ENCODE results near the gene TIMM17B.

GRCh38 chrX:48919947-48920717 is 22.6 kb upstream of the TIMM17B start:
- TF ChIP-seq CTCF (IDR thresholded peaks at IDR 0.05) = no peak
- no peak for TF ChIP-seq POLR2A (IDR thresholded peaks at IDR 0.05)

All from breast epithelium (tissue), 3 donors.